DOHH2 (cell line): Measurements from ENCODE around the gene CACNA2D3.

Experiments
- H3F3A ChIP-seq: fragments of 200-600 bp; sonication (generic), shearing (Covaris generic); 2 replicates; pipeline ENCODE4 v1.6.0; 2016; ENCODE audit warnings: antibody characterized with exemption, mild to moderate bottlenecking; ENCODE audit not compliant: control insufficient read depth, insufficient read depth
- H3K27ac ChIP-seq: fragments of 200-600 bp; sonication (generic); 2 replicates; pipeline ENCODE4 v1.5.1; 2014; ENCODE audit warnings: low read depth, mild to moderate bottlenecking, low read length, moderate library complexity
- H3K27me3 ChIP-seq: fragments of 200-600 bp; sonication (generic); 2 replicates; pipeline ENCODE4 v1.6.1; 2014; ENCODE audit warnings: mild to moderate bottlenecking, low read length, mixed read lengths; ENCODE audit not compliant: control insufficient read depth
- H3K36me3 ChIP-seq: fragments of 200-600 bp; sonication (generic); 2 replicates; pipeline ENCODE4 v1.6.1; 2014; ENCODE audit warnings: mild to moderate bottlenecking, low read length, moderate library complexity, mixed read lengths; ENCODE audit not compliant: control insufficient read depth
- H3K4me1 ChIP-seq: fragments of 200-600 bp; sonication (generic); 2 replicates; pipeline ENCODE4 v1.6.1; 2014; ENCODE audit warnings: mild to moderate bottlenecking, low read length, mixed read lengths; ENCODE audit not compliant: control insufficient read depth
- H3K4me2 ChIP-seq: fragments of 200-600 bp; sonication (generic); 2 replicates; pipeline ENCODE4 v1.6.0; 2014; ENCODE audit warnings: mild to moderate bottlenecking, low read length, moderate library complexity
- H3K4me3 ChIP-seq: fragments of 200-600 bp; sonication (generic); 2 replicates; pipeline ENCODE4 v1.5.1; 2014; ENCODE audit warnings: mild to moderate bottlenecking, low read length, mixed read lengths
- H3K79me2 ChIP-seq: fragments of 200-600 bp; sonication (generic); 2 replicates; pipeline ENCODE4 v1.6.1; 2014; ENCODE audit warnings: mild to moderate bottlenecking, low read length, mixed read lengths; ENCODE audit not compliant: control insufficient read depth
- H3K9me2 ChIP-seq: fragments of 200-600 bp; sonication (generic); replicated peaks from 2 replicates; pipeline ENCODE4 v1.6.1; 2014; ENCODE audit warnings: mild to moderate bottlenecking, low read length, mixed read lengths; ENCODE audit not compliant: control insufficient read depth
- H3K9me3 ChIP-seq: fragments of 200-600 bp; sonication (generic); 2 replicates; pipeline ENCODE4 v1.6.1; 2014; ENCODE audit warnings: antibody characterized with exemption, low read length, mixed read lengths; ENCODE audit not compliant: control insufficient read depth, insufficient read depth
- H4K20me1 ChIP-seq: fragments of 200-600 bp; sonication (generic); 2 replicates; pipeline ENCODE4 v1.6.0; 2014; ENCODE audit warnings: low read depth, mild to moderate bottlenecking, antibody characterized with exemption, low read length, moderate library complexity; ENCODE audit not compliant: control insufficient read depth, insufficient read depth
- EZH2phosphoT487 ChIP-seq: fragments of 200-600 bp; sonication (generic); IDR thresholded peaks from 2 replicates; pipeline ENCODE4 v1.6.1; 2017; ENCODE audit warnings: borderline replicate concordance, mild to moderate bottlenecking, antibody characterized with exemption, low read length, moderate library complexity, mixed read lengths
- TF ChIP-seq, protein P1 (sequence below): fragments of 200-600 bp; sonication (generic); IDR thresholded peaks from one replicate; pipeline ENCODE4 v1.5.1; 2014; ENCODE audit warnings: antibody characterized with exemption, mild to moderate bottlenecking, low read depth, low read length; ENCODE audit not compliant: poor library complexity, severe bottlenecking

The CACNA2D3 gene

DNA sequence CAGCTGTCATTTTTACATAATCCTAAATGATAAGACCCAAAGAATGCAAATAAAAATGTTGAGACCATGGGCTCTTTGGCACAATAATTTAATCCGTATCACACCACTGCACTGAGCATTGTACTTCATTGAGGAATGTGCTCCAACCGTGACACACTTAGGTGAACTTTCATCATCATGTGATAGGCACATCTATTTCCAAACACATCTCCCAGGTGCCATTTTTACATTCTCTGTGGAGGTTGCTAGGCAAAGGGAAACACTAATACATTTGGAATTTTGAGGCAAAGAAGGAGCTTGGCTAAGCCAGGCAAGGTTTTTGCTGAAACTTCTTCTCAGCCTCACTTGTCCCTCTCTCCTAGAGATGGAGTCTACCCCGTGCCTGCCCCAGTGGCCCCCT, 736.8 kb downstream of the CACNA2D3 start:
- H3F3A ChIP-seq = no peaks in the 10 kb centered on the region
- TF ChIP-seq, protein P1, sequence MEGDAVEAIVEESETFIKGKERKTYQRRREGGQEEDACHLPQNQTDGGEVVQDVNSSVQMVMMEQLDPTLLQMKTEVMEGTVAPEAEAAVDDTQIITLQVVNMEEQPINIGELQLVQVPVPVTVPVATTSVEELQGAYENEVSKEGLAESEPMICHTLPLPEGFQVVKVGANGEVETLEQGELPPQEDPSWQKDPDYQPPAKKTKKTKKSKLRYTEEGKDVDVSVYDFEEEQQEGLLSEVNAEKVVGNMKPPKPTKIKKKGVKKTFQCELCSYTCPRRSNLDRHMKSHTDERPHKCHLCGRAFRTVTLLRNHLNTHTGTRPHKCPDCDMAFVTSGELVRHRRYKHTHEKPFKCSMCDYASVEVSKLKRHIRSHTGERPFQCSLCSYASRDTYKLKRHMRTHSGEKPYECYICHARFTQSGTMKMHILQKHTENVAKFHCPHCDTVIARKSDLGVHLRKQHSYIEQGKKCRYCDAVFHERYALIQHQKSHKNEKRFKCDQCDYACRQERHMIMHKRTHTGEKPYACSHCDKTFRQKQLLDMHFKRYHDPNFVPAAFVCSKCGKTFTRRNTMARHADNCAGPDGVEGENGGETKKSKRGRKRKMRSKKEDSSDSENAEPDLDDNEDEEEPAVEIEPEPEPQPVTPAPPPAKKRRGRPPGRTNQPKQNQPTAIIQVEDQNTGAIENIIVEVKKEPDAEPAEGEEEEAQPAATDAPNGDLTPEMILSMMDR = no peak
- no peak for TF ChIP-seq EZH2phosphoT487
- no peak overlapping the region for H3K4me2 ChIP-seq
- no peaks in the 10 kb centered on the region for H3K9me2 ChIP-seq
- H3K79me2 ChIP-seq = no peaks in the 10 kb centered on the region
- no peaks in the 10 kb centered on the region for H3K36me3 ChIP-seq
- no peaks in the 10 kb centered on the region for H3K4me1 ChIP-seq
- H3K9me3 ChIP-seq = no peaks in the 10 kb centered on the region
- no peaks in the 10 kb centered on the region for H3K27me3 ChIP-seq
- no peak overlapping the region for H3K4me3 ChIP-seq
- H3K27ac ChIP-seq = no peak overlapping the region
- no peaks in the 10 kb centered on the region for H4K20me1 ChIP-seq

DNA sequence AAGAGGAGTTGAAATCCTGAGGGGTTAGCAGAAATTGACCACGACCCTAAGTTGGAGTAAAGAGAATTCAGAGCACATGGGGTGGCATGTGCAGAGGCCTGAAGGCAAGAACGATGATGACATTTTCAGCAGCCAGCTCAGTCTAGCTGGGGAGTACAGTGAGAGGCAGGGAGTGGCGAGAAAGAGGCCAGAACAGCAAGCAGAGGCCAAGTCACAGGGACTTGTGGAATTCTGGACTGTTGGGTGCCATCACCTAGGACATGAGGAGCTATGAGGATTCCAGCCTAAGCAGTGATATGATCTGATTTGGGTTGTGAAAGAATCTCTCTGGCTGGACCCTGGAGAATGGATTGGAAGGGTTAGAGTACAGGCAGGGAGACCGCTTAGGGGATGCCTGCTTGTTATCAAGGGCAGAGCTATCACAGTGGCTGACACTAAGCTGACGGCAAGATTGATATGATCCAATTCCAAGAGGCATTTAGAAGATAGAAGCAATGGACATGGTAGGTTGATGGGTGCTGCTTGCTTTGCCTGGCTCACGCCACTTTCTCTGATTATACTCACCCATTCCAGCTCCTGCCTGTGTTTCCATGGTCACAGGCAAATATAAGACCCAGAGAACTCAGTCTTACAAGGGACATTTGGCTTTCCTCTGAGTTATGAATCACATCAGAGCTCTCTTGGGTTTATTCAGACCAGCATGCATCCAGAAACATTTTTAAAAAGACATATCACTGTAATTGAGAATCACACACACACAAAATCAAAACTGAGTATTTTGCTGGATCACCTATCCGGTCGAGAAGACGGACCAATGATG, 739.1 kb downstream of the CACNA2D3 start:
- Histone ChIP-seq H3K79me2 (no peaks in the 10 kb centered on the region), H3K4me2 (no peak overlapping the region), H3F3A (no peaks in the 10 kb centered on the region), H4K20me1 (no peaks in the 10 kb centered on the region), H3K27me3 (no peaks in the 10 kb centered on the region), H3K9me2 (no peaks in the 10 kb centered on the region), H3K36me3 (no peaks in the 10 kb centered on the region), H3K27ac (no peak overlapping the region), H3K4me3 (no peak overlapping the region), H3K9me3 (no peaks in the 10 kb centered on the region), H3K4me1 (no peaks in the 10 kb centered on the region)
- TF ChIP-seq, protein P1 = no peak
- no peak for TF ChIP-seq EZH2phosphoT487

DNA sequence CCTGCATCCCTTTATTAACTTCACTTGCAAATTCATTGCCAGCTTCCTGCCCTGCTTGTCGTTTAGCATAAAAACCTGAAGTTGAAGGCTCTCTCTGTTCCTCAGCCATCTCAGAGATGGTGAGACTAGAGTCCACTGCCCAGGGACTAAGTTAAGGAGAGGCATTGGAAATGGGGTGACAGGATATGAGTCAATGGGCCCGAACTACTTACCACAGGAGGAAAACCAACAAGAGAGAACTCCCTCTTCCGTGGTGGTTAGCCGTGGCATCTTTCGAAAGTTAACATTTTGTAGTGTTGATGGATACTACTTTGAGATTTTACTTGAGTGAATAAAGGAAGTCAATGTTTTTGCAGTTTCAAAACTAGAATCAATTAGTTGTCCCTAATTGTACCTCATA, 740.2 kb downstream of the CACNA2D3 start:
- no peak overlapping the region for H3K27ac ChIP-seq
- no peaks in the 10 kb centered on the region for H3K36me3 ChIP-seq
- no peaks in the 10 kb centered on the region for H3K9me2 ChIP-seq
- no peaks in the 10 kb centered on the region for H3F3A ChIP-seq
- TF ChIP-seq EZH2phosphoT487 = no peak
- no peaks in the 10 kb centered on the region for H3K9me3 ChIP-seq
- no peaks in the 10 kb centered on the region for H3K79me2 ChIP-seq
- no peak overlapping the region for H3K4me2 ChIP-seq
- no peaks in the 10 kb centered on the region for H4K20me1 ChIP-seq
- no peak overlapping the region for H3K4me3 ChIP-seq
- H3K4me1 ChIP-seq = no peaks in the 10 kb centered on the region
- H3K27me3 ChIP-seq = no peaks in the 10 kb centered on the region

DNA sequence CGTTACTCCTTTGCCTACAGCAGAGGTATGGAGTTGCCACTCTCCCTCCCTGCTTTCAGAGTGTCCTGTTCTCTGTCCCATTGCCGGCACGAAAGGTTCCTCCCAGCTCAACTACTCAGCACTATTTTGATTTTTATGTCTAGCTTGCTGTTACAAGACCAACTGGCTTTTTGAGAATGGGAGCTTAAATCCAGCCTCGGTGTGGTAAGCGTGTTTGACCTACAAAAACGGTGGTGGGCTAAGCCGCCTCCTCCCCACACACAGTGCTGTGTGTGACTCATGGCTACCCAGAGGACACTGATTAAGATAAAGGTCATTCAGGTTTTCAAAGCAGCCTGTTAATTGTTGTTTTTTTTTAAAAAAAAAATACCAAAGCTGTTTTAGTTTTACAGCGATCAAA, 741.0 kb downstream of the CACNA2D3 start:
- no peaks in the 10 kb centered on the region for H3K4me1 ChIP-seq
- no peaks in the 10 kb centered on the region for H3K9me2 ChIP-seq
- H3F3A ChIP-seq = no peaks in the 10 kb centered on the region
- TF ChIP-seq, protein P1 = no peak
- no peak for TF ChIP-seq EZH2phosphoT487
- H3K4me2 ChIP-seq = no peak overlapping the region
- no peaks in the 10 kb centered on the region for H4K20me1 ChIP-seq
- no peaks in the 10 kb centered on the region for H3K9me3 ChIP-seq
- no peak overlapping the region for H3K4me3 ChIP-seq
- H3K27me3 ChIP-seq = no peaks in the 10 kb centered on the region
- no peaks in the 10 kb centered on the region for H3K79me2 ChIP-seq
- no peak overlapping the region for H3K27ac ChIP-seq
- H3K36me3 ChIP-seq = no peaks in the 10 kb centered on the region
